Ovary (tissue), 3 donors: ENCODE data around the gene CACNA1C.

ENCODE experiments used
- CTCF ChIP-seq, 3 donors: fragments of 450-650 bp in 2 of 3; fragments of 200-600 bp in 1 of 3; IDR thresholded peaks; one replicate each; pipeline versions ENCODE4 v1.5.1 to v1.8.0; 2016 to 2022; ENCODE audit warnings: antibody characterized with exemption in 3 of 3, mild to moderate bottlenecking in 1 of 3
- EP300 ChIP-seq: sonication (generic); formaldehyde crosslinking; IDR thresholded peaks from one replicate; pipeline ENCODE4 v1.6.1; 2017; ENCODE audit warnings: antibody characterized with exemption
- POLR2A ChIP-seq: fragments of 450-650 bp; IDR thresholded peaks from one replicate; pipeline ENCODE4 v1.6.1; 2017; ENCODE audit warnings: antibody characterized with exemption, mild to moderate bottlenecking, moderate library complexity
- donor health status: DM: no; HTN: no; CAD: no.

GRCh38 chr12:2668816-2669215 is 616.0 kb downstream of the CACNA1C start:
- TF ChIP-seq CTCF (IDR thresholded peaks at IDR 0.05), result no peak
- TF ChIP-seq POLR2A, result no peak
- TF ChIP-seq EP300, result no peak
